H1 (cell line): ENCODE results near the gene DSG2. TPM values are rescaled to one million over a fixed set of nuclear protein-coding genes. Genes with fewer than 3 reads are reported as not detected.

Experiments
- CTCF ChIA-PET: fragments of 300-600 bp; sonication (Branson Sonifier 250); formaldehyde crosslinking; loops from one replicate; lab custom pipeline; 2021; ENCODE audit not compliant: partially characterized antibody; lab: Charles Lee
- POLR2A ChIA-PET: fragments of 300-600 bp; sonication (Branson Sonifier 250); formaldehyde crosslinking; loops from one replicate; lab custom pipeline; 2021; ENCODE audit warnings: inconsistent platforms; ENCODE audit not compliant: partially characterized antibody; lab: Charles Lee
- DNase-seq, 2 experiments: peaks; one replicate each; pipeline versions ENCODE4 v3.0.0 to v3.0.0-alpha.2; 2010 to 2022; ENCODE audit warnings: low spot score in 2 of 2, low read depth in 1 of 2, mixed read lengths in 1 of 2
- FAIRE-seq: peaks from 2 replicates; lab custom pipeline; 2011; peaks lifted over from hg19 to GRCh38; lab: Jason Lieb, UNC
- H2AFZ ChIP-seq: 2 replicates; pipeline ENCODE4 v1.8.1; 2012; ENCODE audit warnings: low read length, inconsistent platforms
- H2AK5ac ChIP-seq: 2 replicates; pipeline ENCODE4 v1.6.1; 2013; ENCODE audit warnings: low read depth, low read length
- H2BK120ac ChIP-seq: replicated peaks from 2 replicates; pipeline ENCODE3; 2013; ENCODE audit warnings: low read depth, low read length, inconsistent platforms
- H2BK12ac ChIP-seq: 2 replicates; pipeline ENCODE4 v1.6.1; 2013; ENCODE audit warnings: low read depth, low read length
- H2BK15ac ChIP-seq: 2 replicates; pipeline ENCODE4 v1.6.1; 2013; ENCODE audit warnings: low read length
- H2BK20ac ChIP-seq: 2 replicates; pipeline ENCODE4 v1.6.1; 2013; ENCODE audit warnings: low read length
- H2BK5ac ChIP-seq: 2 replicates; pipeline ENCODE4 v1.6.1; 2013; ENCODE audit warnings: low read depth, low read length
- H3K14ac ChIP-seq: 2 replicates; pipeline ENCODE4 v1.6.1; 2013; ENCODE audit warnings: inconsistent platforms; ENCODE audit not compliant: insufficient read length
- H3K18ac ChIP-seq: 2 replicates; pipeline ENCODE4 v1.6.1; 2013; ENCODE audit warnings: low read length; ENCODE audit errors: extremely low read depth
- H3K23ac ChIP-seq: 2 replicates; pipeline ENCODE4 v1.6.1; 2013; ENCODE audit warnings: inconsistent platforms; ENCODE audit not compliant: insufficient read length
- H3K23me2 ChIP-seq: 2 replicates; pipeline ENCODE4 v1.6.1; 2013; ENCODE audit warnings: low read depth, low read length
- H3K27ac ChIP-seq: 2 replicates; pipeline ENCODE4 v1.6.1; 2011; ENCODE audit warnings: low read depth, low read length, inconsistent platforms
- H3K27me3 ChIP-seq, 4 experiments: replicated peaks in 1 of 4; 1 replicate in 1 of 4; 2 replicates in 3 of 4; pipeline versions ENCODE4 v1.6.1 to v1.8.1; 2011 to 2013; ENCODE audit warnings: low read length in 3 of 4, mild to moderate bottlenecking in 3 of 4, inconsistent platforms in 2 of 4, mixed read lengths in 2 of 4, moderate library complexity in 1 of 4; ENCODE audit not compliant: control insufficient read depth in 3 of 4, insufficient read depth in 3 of 4; ENCODE audit errors: extremely low read depth in 1 of 4
- H3K36me3 ChIP-seq, 4 experiments: 2 replicates each; pipeline versions ENCODE4 v1.6.1 to v1.8.1; 2011 to 2013; ENCODE audit warnings: mild to moderate bottlenecking in 4 of 4, low read length in 3 of 4, moderate library complexity in 2 of 4, control low read depth in 1 of 4, inconsistent platforms in 1 of 4; ENCODE audit not compliant: insufficient read depth in 4 of 4, control insufficient read depth in 2 of 4
- H3K4ac ChIP-seq: replicated peaks from 2 replicates; pipeline ENCODE3; 2013; ENCODE audit warnings: low read length, low read depth, mixed read lengths, inconsistent platforms; ENCODE audit not compliant: insufficient read length
- H3K4me1 ChIP-seq, 4 experiments: replicated peaks in 1 of 4; 1 replicate in 1 of 4; 2 replicates in 3 of 4; pipeline versions ENCODE4 v1.6.1 to v1.8.1; 2011 to 2013; ENCODE audit warnings: low read length in 3 of 4, inconsistent platforms in 2 of 4, mixed read lengths in 1 of 4; ENCODE audit not compliant: insufficient read depth in 4 of 4, control insufficient read depth in 3 of 4
- H3K4me2 ChIP-seq, 2 experiments: 2 replicates each; pipeline versions ENCODE4 v1.6.1 to v1.8.1; 2011 to 2013; ENCODE audit warnings: low read depth in 2 of 2, low read length in 2 of 2, control low read depth in 1 of 2, inconsistent platforms in 1 of 2, mild to moderate bottlenecking in 1 of 2; ENCODE audit not compliant: insufficient read depth in 1 of 2
- H3K4me3 ChIP-seq, 4 experiments: fragments of 200-600, 300-600 bp in 1 of 4; sonication (generic), shearing (Covaris generic), sonication (Bioruptor Twin) in 1 of 4; 2 replicates each; pipeline versions ENCODE4 v1.5.1 to v1.8.1; 2011 to 2016; ENCODE audit warnings: low read length in 4 of 4, low read depth in 3 of 4, control low read depth in 2 of 4, inconsistent platforms in 2 of 4, mild to moderate bottlenecking in 2 of 4, mixed read lengths in 1 of 4, moderate library complexity in 1 of 4; ENCODE audit not compliant: insufficient read depth in 2 of 4; ENCODE audit errors: extremely low read depth in 1 of 4
- H3K56ac ChIP-seq: replicated peaks from 2 replicates; pipeline ENCODE3; 2013; ENCODE audit warnings: low read depth, mild to moderate bottlenecking, mixed read lengths, low read length, inconsistent platforms; ENCODE audit not compliant: insufficient read length
- H3K79me1 ChIP-seq: 2 replicates; pipeline ENCODE4 v1.6.1; 2013; ENCODE audit warnings: low read depth, low read length, control low read depth
- H3K79me2 ChIP-seq, 2 experiments: 2 replicates each; pipeline versions ENCODE4 v1.6.1 to v1.8.1; 2012 to 2013; ENCODE audit warnings: low read length in 2 of 2, mild to moderate bottlenecking in 2 of 2, inconsistent platforms in 1 of 2; ENCODE audit not compliant: insufficient read depth in 2 of 2, control insufficient read depth in 1 of 2
- H3K9ac ChIP-seq, 4 experiments: replicated peaks in 1 of 4; 1 replicate in 1 of 4; 2 replicates in 3 of 4; pipeline versions ENCODE4 v1.6.1 to v1.8.1; 2011 to 2013; ENCODE audit warnings: low read depth in 3 of 4, low read length in 3 of 4, control low read depth in 2 of 4, mild to moderate bottlenecking in 2 of 4, moderate library complexity in 2 of 4, inconsistent platforms in 1 of 4; ENCODE audit errors: extremely low read depth in 1 of 4
- H3K9me3 ChIP-seq, 2 experiments: 2 replicates each; pipeline versions ENCODE4 v1.6.1 to v1.8.1; 2012 to 2013; ENCODE audit warnings: mild to moderate bottlenecking in 2 of 2, moderate library complexity in 2 of 2, control low read depth in 1 of 2, inconsistent platforms in 1 of 2, low read depth in 1 of 2, low read length in 1 of 2, mixed read lengths in 1 of 2; ENCODE audit not compliant: insufficient read depth in 2 of 2
- H4K20me1 ChIP-seq, 2 experiments: replicated peaks in 1 of 2; 2 replicates each; pipeline versions ENCODE3 to v1.8.1; 2011 to 2013; ENCODE audit warnings: inconsistent platforms in 2 of 2, low read length in 2 of 2, mild to moderate bottlenecking in 1 of 2; ENCODE audit not compliant: insufficient read depth in 2 of 2, control insufficient read depth in 1 of 2
- H4K5ac ChIP-seq: 2 replicates; pipeline ENCODE4 v1.6.1; 2013; ENCODE audit warnings: low read length, low read depth, mixed read lengths, inconsistent platforms; ENCODE audit not compliant: insufficient read length
- H4K8ac ChIP-seq: 2 replicates; pipeline ENCODE4 v1.8.0; 2013; ENCODE audit warnings: mild to moderate bottlenecking, moderate library complexity, low read length, inconsistent platforms; ENCODE audit not compliant: insufficient read depth; ENCODE audit errors: extremely low read depth
- H4K91ac ChIP-seq: replicated peaks from 2 replicates; pipeline ENCODE3; 2013; ENCODE audit warnings: low read length, mixed read lengths, inconsistent platforms; ENCODE audit not compliant: insufficient read length
- ASH2L ChIP-seq: fragments of 200-600, 300-600 bp; sonication (generic); IDR thresholded peaks from one replicate; pipeline ENCODE4 v1.7.1; 2017; ENCODE audit warnings: low read length
- BCL11A ChIP-seq, 2 experiments: IDR thresholded peaks; one replicate each; pipeline ENCODE4 v1.6.1; 2011; ENCODE audit warnings: low read depth in 2 of 2, low read length in 2 of 2, mild to moderate bottlenecking in 2 of 2
- CBX8 ChIP-seq: fragments of 300-800, 300-1000 bp; sonication (generic); IDR thresholded peaks from 2 replicates; pipeline ENCODE4 v1.7.1; 2016; ENCODE audit warnings: low read depth, low read length, borderline replicate concordance
- GTF2F1 ChIP-seq: IDR thresholded peaks from 2 replicates; pipeline ENCODE4 v1.6.1; 2012; ENCODE audit warnings: low read depth, low read length, improper control_type of control experiment, borderline replicate concordance
- KDM1A ChIP-seq: fragments of 200-600, 300-600 bp; sonication (generic); IDR thresholded peaks from 2 replicates; pipeline ENCODE4 v1.7.1; 2016; ENCODE audit warnings: mild to moderate bottlenecking, low read length, borderline replicate concordance
- KDM4A ChIP-seq: IDR thresholded peaks from one replicate; pipeline ENCODE4 v1.7.1; 2012; ENCODE audit warnings: low read depth, mild to moderate bottlenecking, moderate library complexity, low read length, inconsistent platforms; ENCODE audit not compliant: severe bottlenecking
- MAFK ChIP-seq: IDR thresholded peaks from 2 replicates; pipeline ENCODE4 v1.6.1; 2012; ENCODE audit warnings: low read depth, mild to moderate bottlenecking, improper control_type of control experiment, low read length
- SIN3A ChIP-seq, 2 experiments: IDR thresholded peaks in 1 of 2; conservative IDR thresholded peaks in 1 of 2; 2 replicates each; pipeline ENCODE4 v1.6.1; 2011 to 2012; ENCODE audit warnings: low read length in 2 of 2, improper control_type of control experiment in 1 of 2, low read depth in 1 of 2, mild to moderate bottlenecking in 1 of 2
- SP2 ChIP-seq: IDR thresholded peaks from 2 replicates; pipeline ENCODE4 v1.6.1; 2012; ENCODE audit warnings: mild to moderate bottlenecking, low read length, inconsistent platforms
- SRF ChIP-seq: IDR thresholded peaks from 2 replicates; pipeline ENCODE4 v1.6.1; 2011; ENCODE audit warnings: mild to moderate bottlenecking, low read depth, low read length, moderate library complexity
- TAF1 ChIP-seq: IDR thresholded peaks from 2 replicates; pipeline ENCODE4 v1.6.1; 2011; ENCODE audit warnings: mild to moderate bottlenecking, low read depth, low read length
- ZNF274 ChIP-seq: IDR thresholded peaks from 2 replicates; pipeline ENCODE4 v1.7.0; 2012; ENCODE audit warnings: low read length, borderline replicate concordance; ENCODE audit errors: extremely low read depth
- WGBS, 2 experiments: shearing (Covaris generic) in 1 of 2; methylation state at CpG; one replicate each; pipeline versions ENCODE4 v1.1.6 to v1.1.7; 2013 to 2015; ENCODE audit warnings: low lambda C conversion rate in 2 of 2, mixed read lengths in 2 of 2, inconsistent platforms in 1 of 2, low coverage in 1 of 2, missing lambda C conversion rate in 1 of 2; ENCODE audit not compliant: insufficient replicate concordance in 2 of 2, insufficient coverage in 1 of 2, insufficient read length in 1 of 2; ENCODE audit errors: extremely low coverage in 1 of 2, missing lambda C conversion rate in 1 of 2; 5-methylcytosine and 5-hydroxymethylcytosine counted together
- polyA plus RNA-seq, 7 experiments: library from polyadenylated mRNA; depleted of rRNA in 3 of 7; stranded (reverse) in 5 of 7; unstranded in 2 of 7; fragments of >200 nt in 5 of 7; fragments of 200-250 nt in 2 of 7; gene quantifications; 1 replicate in 5 of 7; 2 replicates in 1 of 7; 4 replicates in 1 of 7; pipeline versions ENCODE4 v1.2.1 to v1.2.3, GENCODE V29; 2011 to 2013; ENCODE audit warnings: missing spikeins in 2 of 7, mixed read lengths in 2 of 7
- total RNA-seq: library from RNA; stranded (reverse); fragmentation: NEBNext Ultra II Directional; extraction: Animal tissue kit (Norgen Biotek cat#: 25700); gene quantifications from 2 replicates; pipeline ENCODE4 v1.2.1, GENCODE V29; 2021

Gene DSG2
- total and polyA plus RNA-seq, 2 of the 8 experiments (the other 6 are each of a cell fraction or from before 2014, with no cell fraction given) = 60.1 to 144 TPM

DNA sequence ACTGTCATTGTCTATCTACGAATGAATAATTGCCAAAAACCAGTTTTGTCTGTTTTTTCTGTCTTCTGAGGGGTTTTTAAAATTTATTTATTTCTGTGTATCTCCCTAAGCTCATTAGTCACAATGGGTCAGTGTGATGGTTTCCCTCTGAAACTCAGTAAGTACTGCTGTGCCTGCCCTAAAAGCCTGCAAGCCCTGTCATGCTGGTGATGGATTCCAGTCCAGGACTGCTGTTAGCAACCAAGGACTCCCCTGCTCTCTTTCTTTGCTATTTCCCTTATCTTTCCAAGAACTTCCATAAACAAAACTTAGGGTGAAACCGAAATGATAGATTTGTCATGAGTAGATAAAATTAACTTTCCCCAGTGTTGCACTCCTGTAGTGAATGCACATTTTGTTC is 11.8 kb upstream of the DSG2 start:
- H3K4me3 ChIP-seq = no peak overlapping the region
- H2BK5ac ChIP-seq = no peak overlapping the region
- H3K14ac ChIP-seq = no peak overlapping the region
- H3K79me2 ChIP-seq = no peaks in the 10 kb centered on the region
- ChIA-PET CTCF (no interaction called here), POLR2A (no interaction called here)
- TF ChIP-seq MAFK = no peak
- TF ChIP-seq BCL11A (IDR thresholded peaks at IDR 0.05; ENCODE audit: low read depth in 2 of 2, low read length in 2 of 2) = no peak
- no peak for TF ChIP-seq ASH2L
- no peak for TF ChIP-seq KDM4A
- TF ChIP-seq CBX8 = no peak
- no peak for TF ChIP-seq SIN3A (conservative IDR thresholded peaks at IDR 0.05 in 1 of 2, IDR thresholded peaks at IDR 0.05 in 1 of 2; ENCODE audit: low read depth in 1 of 2, low read length in 2 of 2)
- no peak for TF ChIP-seq KDM1A
- TF ChIP-seq SP2 = no peak
- no peak for TF ChIP-seq ZNF274
- no peak for TF ChIP-seq SRF
- no peak for TF ChIP-seq GTF2F1
- TF ChIP-seq TAF1 = no peak
- no peaks in the 10 kb centered on the region for H3K36me3 ChIP-seq
- no peaks in the 10 kb centered on the region for H4K20me1 ChIP-seq
- H3K27me3 ChIP-seq = no peaks in the 10 kb centered on the region
- no peaks in the 10 kb centered on the region for H3K79me1 ChIP-seq
- H3K23ac ChIP-seq = no peak overlapping the region
- H2BK20ac ChIP-seq = no peak overlapping the region
- no peak overlapping the region for H3K27ac ChIP-seq
- no peak overlapping the region for H3K9ac ChIP-seq
- H3K23me2 ChIP-seq = no peaks in the 10 kb centered on the region
- no peak overlapping the region for H3K18ac ChIP-seq
- no peak overlapping the region for H4K5ac ChIP-seq
- no peak overlapping the region for H2BK12ac ChIP-seq
- H4K91ac ChIP-seq = no peak overlapping the region
- H3K56ac ChIP-seq = no peak overlapping the region
- H2AK5ac ChIP-seq = no peak overlapping the region
- H3K4me2 ChIP-seq = no peak overlapping the region
- H3K4ac ChIP-seq = no peak overlapping the region
- DNase-seq = no peak
- H4K8ac ChIP-seq = no peak overlapping the region
- H2BK15ac ChIP-seq = no peak overlapping the region
- H3K4me1 ChIP-seq = no peaks in the 10 kb centered on the region
- H2AFZ ChIP-seq = no peak overlapping the region
- no peak overlapping the region for H2BK120ac ChIP-seq
- no peaks in the 10 kb centered on the region for H3K9me3 ChIP-seq
- 88% methylated on average over 2 of the region's 2 CpGs; no CpG with 5 or more reads in 1 of the 2 experiments for WGBS, 2 experiments
- FAIRE-seq = no peak
